Measurements from ENCODE around the gene CD22. TPM values are rescaled to one million over a fixed set of nuclear protein-coding genes. Genes with fewer than 3 reads are reported as not detected.

Gene CD22
- total and polyA plus RNA-seq, 2 of the 13 experiments (the other 11 are each of a cell fraction or from before 2014, with no cell fraction given), result 0.71 to 1.7 TPM

GRCh38 chr19:35389192-35389861 is 60.3 kb downstream of the CD22 start:
- peak overlapping the region; percentile 65 for H3K4me2 ChIP-seq (ENCODE audit: low read depth, low read length)
- ChIA-PET POLR2A (no interaction called here), CTCF (ENCODE audit: low intra/inter-chr PET ratio, low total read pairs) (no interaction called here)
- peak; percentile 82 for DNase-seq (ENCODE audit: low spot score)
- ATAC-seq, result peak; percentile 77
- peak overlapping the region; percentile 42 for H3K9ac ChIP-seq (ENCODE audit: insufficient read depth, low read depth, low read length)
- peak overlapping the region in 1 of 3 experiments; percentile 32; a peak in 2 of 6 replicates for H3K4me3 ChIP-seq (replicated peaks in 1 of 3; ENCODE audit: insufficient read depth in 1 of 3, low read depth in 2 of 3, low read length in 3 of 3)
- WGBS (ENCODE audit: low lambda C conversion rate), result 3% methylated on average over 6 of the region's 6 CpGs
- BruUV-seq (replicated peaks), result no TSS peak
- H4K20me1 ChIP-seq (ENCODE audit: insufficient read depth, low read length), result no peaks in the 10 kb centered on the region
- peak overlapping the region; percentile 70 for H3K27ac ChIP-seq (ENCODE audit: extremely low read length, insufficient read depth, low read length)
- H3K9me3 ChIP-seq (ENCODE audit: low read length), result peaks cover 26% of the 10 kb centered on the region
- peak; percentile 56 for FAIRE-seq
- peaks cover 64% of the 10 kb centered on the region for H3K4me1 ChIP-seq (ENCODE audit: insufficient read depth, low read length)
- H3K27me3 ChIP-seq (ENCODE audit: control insufficient read depth in 1 of 2, insufficient read depth in 2 of 2, low read length in 2 of 2), result no peaks in the 10 kb centered on the region
- intact Hi-C loops (cut with micrococcal nuclease; ENCODE audit: unreplicated experiment) (no loop called here), in situ Hi-C loops (cut with HindIII; ENCODE audit: extremely low pct_ligation_motif_present, low pct_unique_long_range_greater_than_20kb) (no loop called here)
- no peaks in the 10 kb centered on the region for H3K36me3 ChIP-seq (replicated peaks in 1 of 2; ENCODE audit: control insufficient read depth in 1 of 2, insufficient read depth in 2 of 2, low read length in 2 of 2)
- no peaks in the 10 kb centered on the region for H3K79me2 ChIP-seq (ENCODE audit: insufficient read depth, low read length)
- H2AFZ ChIP-seq (ENCODE audit: low read length), result no peak overlapping the region
- TF ChIP-seq ZNF704 (CRISPR knock-in tag; IDR thresholded peaks at IDR 0.05; ENCODE audit: borderline replicate concordance) (no peak), GATAD1 (CRISPR knock-in tag; IDR thresholded peaks at IDR 0.05) (no peak), ZBTB2 (CRISPR knock-in tag; IDR thresholded peaks at IDR 0.05; ENCODE audit: low read depth) (no peak), TFE3 (CRISPR knock-in tag; IDR thresholded peaks at IDR 0.05) (peak; percentile 70; the same call in 1 of the 2 replicates), ZNF691 (CRISPR knock-in tag; IDR thresholded peaks at IDR 0.05; ENCODE audit: borderline replicate concordance, low read depth) (no peak), ZNF138 (CRISPR knock-in tag; IDR thresholded peaks at IDR 0.05; ENCODE audit: low read depth) (no peak), ADNP (CRISPR knock-in tag; IDR thresholded peaks at IDR 0.05) (no peak), ZUFSP (CRISPR knock-in tag; IDR thresholded peaks at IDR 0.05; ENCODE audit: borderline replicate concordance) (no peak), NKX3-1 (CRISPR knock-in tag; IDR thresholded peaks at IDR 0.05) (no peak; the same call in 1 of the 2 replicates), CAMTA2 (CRISPR knock-in tag; IDR thresholded peaks at IDR 0.05; ENCODE audit: borderline replicate concordance) (no peak), ZNF556 (CRISPR knock-in tag; IDR thresholded peaks at IDR 0.05; ENCODE audit: borderline replicate concordance) (no peak), RXRB (CRISPR knock-in tag; IDR thresholded peaks at IDR 0.05; ENCODE audit: borderline replicate concordance) (peak; percentile 87), SIX1 (CRISPR knock-in tag; IDR thresholded peaks at IDR 0.05; ENCODE audit: borderline replicate concordance) (no peak), ZBTB39 (CRISPR knock-in tag; IDR thresholded peaks at IDR 0.05) (no peak), ZNF501 (CRISPR knock-in tag; IDR thresholded peaks at IDR 0.05) (no peak)

Measured in HepG2 (cell line).